Loucy (cell line): ENCODE data around the gene ALPL.

Source experiments
- H2AFZ ChIP-seq: fragments of 200-600 bp; sonication (generic); 2 replicates; pipeline ENCODE4 v1.6.0; 2016; ENCODE audit warnings: antibody characterized with exemption, mild to moderate bottlenecking, low read length, moderate library complexity
- H3F3A ChIP-seq: fragments of 200-600 bp; 2 replicates; pipeline ENCODE4 v1.6.0; 2016; ENCODE audit warnings: antibody characterized with exemption, low read depth, mild to moderate bottlenecking
- H3K27me3 ChIP-seq: fragments of 200-600 bp; sonication (generic); 2 replicates; pipeline ENCODE4 v1.6.1; 2014; ENCODE audit warnings: low read length, mild to moderate bottlenecking; ENCODE audit not compliant: insufficient read depth, poor library complexity, severe bottlenecking
- H3K36me3 ChIP-seq: fragments of 200-600 bp; sonication (generic); 2 replicates; pipeline ENCODE4 v1.6.1; 2016; ENCODE audit warnings: low read length; ENCODE audit not compliant: insufficient read depth
- H3K4me1 ChIP-seq: fragments of 200-600 bp; sonication (generic); 2 replicates; pipeline ENCODE4 v1.5.1; 2014; ENCODE audit warnings: low read length, mild to moderate bottlenecking; ENCODE audit not compliant: insufficient read depth, poor library complexity, severe bottlenecking
- H3K4me2 ChIP-seq: fragments of 200-600 bp; sonication (generic); 2 replicates; pipeline ENCODE4 v1.6.0; 2014; ENCODE audit warnings: antibody characterized with exemption, low read length, low read depth, mild to moderate bottlenecking; ENCODE audit not compliant: poor library complexity, severe bottlenecking
- H3K4me3 ChIP-seq: fragments of 200-600 bp; sonication (generic); 2 replicates; pipeline ENCODE4 v1.5.1; 2014; ENCODE audit warnings: low read length, mild to moderate bottlenecking, mixed read lengths; ENCODE audit not compliant: poor library complexity, severe bottlenecking
- H3K79me2 ChIP-seq: fragments of 200-600 bp; sonication (generic); 2 replicates; pipeline ENCODE4 v1.6.1; 2014; ENCODE audit warnings: low read length; ENCODE audit not compliant: insufficient read depth
- H3K9ac ChIP-seq: fragments of 200-600 bp; sonication (generic); 2 replicates; pipeline ENCODE4 v1.6.0; 2014; ENCODE audit warnings: mild to moderate bottlenecking, low read depth, low read length, moderate library complexity; ENCODE audit not compliant: poor library complexity, severe bottlenecking
- H3K9me2 ChIP-seq: fragments of 200-600 bp; sonication (generic); replicated peaks from 2 replicates; pipeline ENCODE4 v1.6.1; 2016; ENCODE audit warnings: low read depth, low read length, mixed read lengths
- H3K9me3 ChIP-seq: fragments of 200-600 bp; sonication (generic); 2 replicates; pipeline ENCODE4 v1.6.1; 2014; ENCODE audit warnings: mild to moderate bottlenecking, antibody characterized with exemption, low read length, low read depth; ENCODE audit not compliant: insufficient read depth
- H4K20me1 ChIP-seq: fragments of 200-600 bp; sonication (generic); 2 replicates; pipeline ENCODE4 v1.6.0; 2014; ENCODE audit warnings: antibody characterized with exemption, low read length, mild to moderate bottlenecking; ENCODE audit not compliant: insufficient read depth, poor library complexity, severe bottlenecking
- EZH2phosphoT487 ChIP-seq: fragments of 200-600 bp; IDR thresholded peaks from 2 replicates; pipeline ENCODE4 v1.6.1; 2018; ENCODE audit warnings: antibody characterized with exemption, mild to moderate bottlenecking, moderate library complexity, borderline replicate concordance
- TF ChIP-seq, protein P1 (sequence below): fragments of 200-600 bp; sonication (generic); conservative IDR thresholded peaks from 2 replicates; pipeline ENCODE4 v1.5.1; 2014; ENCODE audit warnings: mild to moderate bottlenecking, antibody characterized with exemption, low read length

ALPL gene

DNA sequence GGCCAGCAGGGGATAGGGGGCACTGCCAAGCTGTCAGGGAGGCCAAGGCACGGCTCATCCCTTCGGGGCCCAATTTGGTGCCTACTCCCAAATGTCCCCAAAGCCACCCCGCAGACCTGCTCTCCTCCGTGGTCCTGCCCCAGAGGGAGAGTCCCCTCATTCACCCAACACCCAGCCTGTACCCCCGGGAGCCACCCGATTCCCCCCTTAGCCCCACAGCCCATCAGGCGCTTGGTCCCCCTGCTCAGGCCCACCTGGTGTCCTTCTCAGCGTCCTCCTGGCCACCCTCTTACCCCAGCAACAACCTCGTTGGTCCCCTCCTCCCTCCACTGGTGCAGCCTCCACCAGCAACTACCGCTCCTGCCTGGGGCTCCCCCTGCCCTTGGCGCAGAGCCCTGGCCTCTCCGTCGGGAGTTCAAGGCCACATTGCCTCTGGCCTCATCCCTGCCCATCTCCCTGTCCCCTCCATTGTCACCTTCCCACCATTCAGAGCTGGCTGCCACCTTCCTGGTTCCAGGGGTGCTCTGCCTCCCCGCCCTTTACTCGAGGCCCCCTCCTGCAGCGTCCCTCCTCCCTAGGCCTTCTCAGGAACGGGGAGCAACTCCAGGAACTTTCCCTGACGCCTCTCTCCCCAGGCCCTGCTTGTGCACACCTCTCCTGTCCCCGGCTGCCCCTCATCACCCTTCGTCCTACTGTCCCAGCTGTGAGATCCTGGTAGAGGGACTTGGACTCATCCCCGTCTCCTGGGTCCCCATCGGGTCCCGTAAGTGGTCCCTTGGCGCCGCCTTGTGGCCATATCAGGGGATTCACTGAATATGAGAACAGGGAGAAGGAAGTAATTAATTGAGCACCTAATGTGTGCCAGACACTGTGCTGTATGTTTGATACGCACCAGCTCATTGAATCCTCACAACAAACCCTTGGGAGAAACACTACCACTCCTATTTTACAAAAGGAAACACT, 86.0 kb downstream of the ALPL start:
- Histone ChIP-seq H3K36me3 (no peaks in the 10 kb centered on the region), H3K79me2 (no peaks in the 10 kb centered on the region), H3K9me3 (no peaks in the 10 kb centered on the region), H3K4me3 (no peak overlapping the region), H3K9ac (no peak overlapping the region), H3F3A (no peaks in the 10 kb centered on the region), H3K4me2 (no peak overlapping the region), H3K9me2 (no peaks in the 10 kb centered on the region), H3K4me1 (no peaks in the 10 kb centered on the region), H3K27me3 (no peaks in the 10 kb centered on the region), H2AFZ (no peak overlapping the region), H4K20me1 (no peaks in the 10 kb centered on the region)
- no peak for TF ChIP-seq EZH2phosphoT487
- TF ChIP-seq, protein P1, sequence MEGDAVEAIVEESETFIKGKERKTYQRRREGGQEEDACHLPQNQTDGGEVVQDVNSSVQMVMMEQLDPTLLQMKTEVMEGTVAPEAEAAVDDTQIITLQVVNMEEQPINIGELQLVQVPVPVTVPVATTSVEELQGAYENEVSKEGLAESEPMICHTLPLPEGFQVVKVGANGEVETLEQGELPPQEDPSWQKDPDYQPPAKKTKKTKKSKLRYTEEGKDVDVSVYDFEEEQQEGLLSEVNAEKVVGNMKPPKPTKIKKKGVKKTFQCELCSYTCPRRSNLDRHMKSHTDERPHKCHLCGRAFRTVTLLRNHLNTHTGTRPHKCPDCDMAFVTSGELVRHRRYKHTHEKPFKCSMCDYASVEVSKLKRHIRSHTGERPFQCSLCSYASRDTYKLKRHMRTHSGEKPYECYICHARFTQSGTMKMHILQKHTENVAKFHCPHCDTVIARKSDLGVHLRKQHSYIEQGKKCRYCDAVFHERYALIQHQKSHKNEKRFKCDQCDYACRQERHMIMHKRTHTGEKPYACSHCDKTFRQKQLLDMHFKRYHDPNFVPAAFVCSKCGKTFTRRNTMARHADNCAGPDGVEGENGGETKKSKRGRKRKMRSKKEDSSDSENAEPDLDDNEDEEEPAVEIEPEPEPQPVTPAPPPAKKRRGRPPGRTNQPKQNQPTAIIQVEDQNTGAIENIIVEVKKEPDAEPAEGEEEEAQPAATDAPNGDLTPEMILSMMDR: peak; percentile 80

DNA sequence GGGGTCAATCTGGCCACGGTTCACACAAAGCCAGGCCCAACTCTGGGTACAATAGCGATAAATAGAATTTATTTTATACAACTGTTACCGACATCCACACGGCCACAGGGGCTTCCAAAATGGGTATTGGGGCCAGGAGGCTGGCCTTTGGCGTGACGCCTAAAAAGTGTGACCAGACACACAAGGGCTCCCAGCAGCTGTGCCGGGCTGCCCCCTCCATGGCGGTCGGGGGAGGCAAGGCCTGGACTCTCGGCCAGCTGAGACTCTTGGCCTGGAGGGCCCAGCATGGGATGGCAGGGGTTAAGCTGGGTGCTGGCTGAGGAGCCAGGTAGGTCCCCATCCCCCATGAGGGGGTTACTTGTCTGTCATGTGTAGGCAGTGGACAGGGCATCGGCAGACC, 87.0 kb downstream of the ALPL start:
- Histone ChIP-seq H3K27me3 (no peaks in the 10 kb centered on the region), H3K9me2 (no peaks in the 10 kb centered on the region), H3K9me3 (no peaks in the 10 kb centered on the region), H3K4me3 (no peak overlapping the region), H3K4me2 (no peak overlapping the region), H3K79me2 (no peaks in the 10 kb centered on the region), H4K20me1 (no peaks in the 10 kb centered on the region), H3F3A (no peaks in the 10 kb centered on the region), H2AFZ (no peak overlapping the region), H3K36me3 (no peaks in the 10 kb centered on the region), H3K9ac (no peak overlapping the region), H3K4me1 (no peaks in the 10 kb centered on the region)
- TF ChIP-seq, protein P1: no peak
- no peak for TF ChIP-seq EZH2phosphoT487

DNA sequence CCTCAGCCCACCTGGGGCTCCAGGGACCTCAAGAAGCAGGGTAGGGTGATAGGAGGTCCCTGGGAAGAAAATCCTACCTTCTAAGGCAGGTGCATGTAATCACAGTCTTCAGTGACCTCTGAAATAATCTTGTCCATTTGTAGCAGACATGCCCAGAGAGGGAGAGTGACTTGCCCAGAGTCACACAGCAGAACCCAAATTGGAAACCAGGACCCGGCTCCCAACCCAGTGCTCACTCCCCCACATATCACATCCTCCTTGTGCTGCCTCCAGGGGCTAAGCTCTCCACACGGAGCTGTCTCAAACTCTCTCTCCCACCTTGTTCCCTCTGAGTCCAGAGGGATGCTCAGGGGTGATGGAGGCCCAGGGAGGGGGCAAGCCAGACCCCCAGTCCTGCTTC, 87.4 kb downstream of the ALPL start:
- Histone ChIP-seq H2AFZ (no peak overlapping the region), H3K9me2 (no peaks in the 10 kb centered on the region), H3K9ac (no peak overlapping the region), H3K36me3 (no peaks in the 10 kb centered on the region), H3K79me2 (no peaks in the 10 kb centered on the region), H4K20me1 (no peaks in the 10 kb centered on the region), H3K9me3 (no peaks in the 10 kb centered on the region), H3F3A (no peaks in the 10 kb centered on the region), H3K4me2 (no peak overlapping the region), H3K27me3 (no peaks in the 10 kb centered on the region), H3K4me3 (no peak overlapping the region), H3K4me1 (no peaks in the 10 kb centered on the region)
- TF ChIP-seq, protein P1: no peak
- TF ChIP-seq EZH2phosphoT487: no peak
